HG02852 (cell line): ENCODE measurements around the gene RHBDF1.

Experiments used
- ATAC-seq: cut with Tn5 transposase; IDR thresholded peaks from one replicate; pipeline ENCODE4 v1.9.1; 2021; ENCODE audit warnings: mild to moderate bottlenecking, moderate library complexity; ENCODE audit not compliant: unreplicated experiment

RHBDF1 gene

GRCh38 chr16:96935-97381, 24.5 kb upstream of the RHBDF1 start:
- ATAC-seq, result no peak

- no peak for ATAC-seq
Observed at GRCh38 chr16:94918-95265, 22.5 kb upstream of the RHBDF1 start.

GRCh38 chr16:92431-93339, 20.3 kb upstream of the RHBDF1 start:
- no peak for ATAC-seq

GRCh38 chr16:91484-91883, 19.1 kb upstream of the RHBDF1 start:
- no peak for ATAC-seq

- ATAC-seq, result no peak
Observed at GRCh38 chr16:89391-90302, 17.2 kb upstream of the RHBDF1 start.

- no peak for ATAC-seq
Observed at GRCh38 chr16:88613-89012, 16.2 kb upstream of the RHBDF1 start.

- ATAC-seq, result no peak
Observed at GRCh38 chr16:86483-86952, 14.1 kb upstream of the RHBDF1 start.

- ATAC-seq, result no peak
Observed at GRCh38 chr16:85865-86264, 13.4 kb upstream of the RHBDF1 start.

- no peak for ATAC-seq
Observed at GRCh38 chr16:85407-85782, 13.0 kb upstream of the RHBDF1 start.

GRCh38 chr16:84718-85406, 12.4 kb upstream of the RHBDF1 start:
- peak; percentile 43 for ATAC-seq

GRCh38 chr16:83781-84615, 11.6 kb upstream of the RHBDF1 start:
- ATAC-seq, result no peak

- no peak for ATAC-seq
Observed at GRCh38 chr16:83060-83603, 10.7 kb upstream of the RHBDF1 start.

- no peak for ATAC-seq
Observed at GRCh38 chr16:79151-80054, 7.0 kb upstream of the RHBDF1 start.

GRCh38 chr16:78444-79150, 6.2 kb upstream of the RHBDF1 start:
- peak; percentile 6 for ATAC-seq

- peak; percentile 61 for ATAC-seq
Observed at GRCh38 chr16:77807-78443, 5.5 kb upstream of the RHBDF1 start, which contains the start of gene MPG. Gene MPG, plus strand, starts transcription at chr16:78225. Its CDS starts 85 bp downstream, at chr16:78310.

GRCh38 chr16:77273-77806, 4.9 kb upstream of the RHBDF1 start:
- ATAC-seq, result peak; percentile 31

- ATAC-seq, result no peak
Observed at GRCh38 chr16:76535-77272, 4.3 kb upstream of the RHBDF1 start.
